ENCODE data around the gene UFC1. TPM values are rescaled to one million over a fixed set of nuclear protein-coding genes. Genes with fewer than 3 reads are reported as not detected.

The UFC1 gene
- total RNA-seq, 1 experiment from 2014 or later: 63.7 TPM

- ATAC-seq (no peak), DNase-seq (ENCODE audit: low read depth, low spot score) (no peak)
- H3K79me2 ChIP-seq (ENCODE audit: insufficient read depth, low read length): no peaks in the 10 kb centered on the region
- H3K27me3 ChIP-seq (ENCODE audit: insufficient read depth, low read length): no peaks in the 10 kb centered on the region
- H3K4me1 ChIP-seq (ENCODE audit: control insufficient read depth in 1 of 2, insufficient read depth in 2 of 2, low read length in 2 of 2): peaks cover 19 to 34% of the 10 kb centered on the region in 2 experiments
- intact Hi-C loops (cut with micrococcal nuclease): no loop called here
- H3K4me2 ChIP-seq (ENCODE audit: low read length): peak overlapping the region; percentile 45
- CTCF ChIA-PET: interaction anchor here (0.9 to 1.7 kb wide), 2 partner anchors 43 to 199 kb away, joined by 3 to 8 read pairs; no protein-coding TSS in a partner anchor
- H3K4me3 ChIP-seq (replicated peaks in 1 of 2; ENCODE audit: low read depth in 1 of 2, low read length in 2 of 2): peak overlapping the region in 1 of 2 experiments; percentile 4; a peak in 1 of 4 replicates
- H4K20me1 ChIP-seq (ENCODE audit: insufficient read depth): no peaks in the 10 kb centered on the region
- no peak overlapping the region for H3K27ac ChIP-seq (ENCODE audit: low read depth, low read length)
- no peaks in the 10 kb centered on the region for H3K36me3 ChIP-seq (ENCODE audit: control insufficient read depth in 1 of 2, insufficient read depth in 2 of 2, low read length in 2 of 2)
- H2AFZ ChIP-seq (ENCODE audit: low read depth, low read length, poor library complexity, severe bottlenecking): no peak overlapping the region
- POLR2A ChIA-PET: interaction anchor here (2.3 kb wide), 1 partner anchor 16 kb away, joined by 13 read pairs; the partner anchor contains the start of gene PPOX
- no peaks in the 10 kb centered on the region for H3K9me2 ChIP-seq (ENCODE audit: insufficient read depth)
- no peak overlapping the region; the same call in 1 of the 2 replicates for H3K9ac ChIP-seq (ENCODE audit: low read length)
- RAD21 ChIA-PET (ENCODE audit: low non-redundant PET in 1 of 2, low total read pairs in 2 of 2, uncharacterized antibody in 2 of 2, unreplicated experiment in 2 of 2): no interaction called here
- BruUV-seq (replicated peaks): no TSS peak
- TF ChIP-seq FOSL1 (IDR thresholded peaks at IDR 0.05; ENCODE audit: low read depth): peak; percentile 14; the same call in 1 of the 2 replicates
- TF ChIP-seq, protein P1, sequence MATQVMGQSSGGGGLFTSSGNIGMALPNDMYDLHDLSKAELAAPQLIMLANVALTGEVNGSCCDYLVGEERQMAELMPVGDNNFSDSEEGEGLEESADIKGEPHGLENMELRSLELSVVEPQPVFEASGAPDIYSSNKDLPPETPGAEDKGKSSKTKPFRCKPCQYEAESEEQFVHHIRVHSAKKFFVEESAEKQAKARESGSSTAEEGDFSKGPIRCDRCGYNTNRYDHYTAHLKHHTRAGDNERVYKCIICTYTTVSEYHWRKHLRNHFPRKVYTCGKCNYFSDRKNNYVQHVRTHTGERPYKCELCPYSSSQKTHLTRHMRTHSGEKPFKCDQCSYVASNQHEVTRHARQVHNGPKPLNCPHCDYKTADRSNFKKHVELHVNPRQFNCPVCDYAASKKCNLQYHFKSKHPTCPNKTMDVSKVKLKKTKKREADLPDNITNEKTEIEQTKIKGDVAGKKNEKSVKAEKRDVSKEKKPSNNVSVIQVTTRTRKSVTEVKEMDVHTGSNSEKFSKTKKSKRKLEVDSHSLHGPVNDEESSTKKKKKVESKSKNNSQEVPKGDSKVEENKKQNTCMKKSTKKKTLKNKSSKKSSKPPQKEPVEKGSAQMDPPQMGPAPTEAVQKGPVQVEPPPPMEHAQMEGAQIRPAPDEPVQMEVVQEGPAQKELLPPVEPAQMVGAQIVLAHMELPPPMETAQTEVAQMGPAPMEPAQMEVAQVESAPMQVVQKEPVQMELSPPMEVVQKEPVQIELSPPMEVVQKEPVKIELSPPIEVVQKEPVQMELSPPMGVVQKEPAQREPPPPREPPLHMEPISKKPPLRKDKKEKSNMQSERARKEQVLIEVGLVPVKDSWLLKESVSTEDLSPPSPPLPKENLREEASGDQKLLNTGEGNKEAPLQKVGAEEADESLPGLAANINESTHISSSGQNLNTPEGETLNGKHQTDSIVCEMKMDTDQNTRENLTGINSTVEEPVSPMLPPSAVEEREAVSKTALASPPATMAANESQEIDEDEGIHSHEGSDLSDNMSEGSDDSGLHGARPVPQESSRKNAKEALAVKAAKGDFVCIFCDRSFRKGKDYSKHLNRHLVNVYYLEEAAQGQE (IDR thresholded peaks at IDR 0.05; ENCODE audit: low read depth): no peak
- no peak for TF ChIP-seq CEBPB (IDR thresholded peaks at IDR 0.05; ENCODE audit: low read depth)
- TF ChIP-seq EZH2phosphoT487 (IDR thresholded peaks at IDR 0.05; ENCODE audit: borderline replicate concordance): no peak
- TF ChIP-seq YY1 (IDR thresholded peaks at IDR 0.05; ENCODE audit: extremely low read depth, insufficient replicate concordance, low read depth, low read length): no peak
- TF ChIP-seq ZFX (IDR thresholded peaks at IDR 0.05): no peak
- no peak for TF ChIP-seq EZH2 (IDR thresholded peaks at IDR 0.05)
- TF ChIP-seq ELF1 (IDR thresholded peaks at IDR 0.05; ENCODE audit: borderline replicate concordance, low read depth): no peak
- H3K9me3 ChIP-seq (ENCODE audit: control insufficient read depth in 1 of 2, insufficient read depth in 1 of 2, low read depth in 1 of 2, low read length in 2 of 2): no peaks in the 10 kb centered on the region
Observed at GRCh38 chr1:161182214-161182613, 28.4 kb downstream of the UFC1 start.
